ENCODE results near the gene VWA1.

DNA sequence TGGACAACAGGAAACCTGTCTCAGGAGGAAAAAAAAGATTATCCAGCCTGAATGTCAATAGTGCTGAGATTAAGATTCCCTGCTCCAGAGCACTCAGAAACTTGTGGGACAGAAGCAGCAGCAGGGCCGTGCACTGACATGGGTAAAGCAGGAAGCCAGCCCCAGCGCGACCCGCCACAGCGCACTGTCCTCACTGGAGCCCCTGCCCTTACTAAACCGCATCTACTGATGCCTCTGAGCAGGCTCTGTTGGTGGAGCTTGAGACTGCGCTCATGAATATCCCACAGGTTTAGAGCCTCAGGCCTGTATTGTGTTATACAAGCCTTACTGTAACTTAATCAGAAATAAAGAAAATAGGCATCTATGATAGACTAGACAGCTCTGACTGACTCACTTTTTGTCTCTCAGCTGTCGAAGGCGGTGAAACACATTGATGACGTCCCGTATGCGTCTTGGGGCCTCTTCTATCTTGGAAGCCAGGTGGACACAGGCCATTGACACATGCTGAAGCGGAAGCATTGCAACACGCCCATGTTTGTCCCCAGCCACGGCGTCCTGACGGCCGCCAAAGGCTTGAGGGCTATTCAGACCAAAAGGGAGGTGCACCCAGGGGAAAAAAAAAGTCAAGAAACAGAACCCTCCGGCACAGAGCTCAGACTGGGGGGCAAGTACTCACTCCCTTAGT is 37.5 kb upstream of the VWA1 start:
- TF ChIP-seq, protein P1, sequence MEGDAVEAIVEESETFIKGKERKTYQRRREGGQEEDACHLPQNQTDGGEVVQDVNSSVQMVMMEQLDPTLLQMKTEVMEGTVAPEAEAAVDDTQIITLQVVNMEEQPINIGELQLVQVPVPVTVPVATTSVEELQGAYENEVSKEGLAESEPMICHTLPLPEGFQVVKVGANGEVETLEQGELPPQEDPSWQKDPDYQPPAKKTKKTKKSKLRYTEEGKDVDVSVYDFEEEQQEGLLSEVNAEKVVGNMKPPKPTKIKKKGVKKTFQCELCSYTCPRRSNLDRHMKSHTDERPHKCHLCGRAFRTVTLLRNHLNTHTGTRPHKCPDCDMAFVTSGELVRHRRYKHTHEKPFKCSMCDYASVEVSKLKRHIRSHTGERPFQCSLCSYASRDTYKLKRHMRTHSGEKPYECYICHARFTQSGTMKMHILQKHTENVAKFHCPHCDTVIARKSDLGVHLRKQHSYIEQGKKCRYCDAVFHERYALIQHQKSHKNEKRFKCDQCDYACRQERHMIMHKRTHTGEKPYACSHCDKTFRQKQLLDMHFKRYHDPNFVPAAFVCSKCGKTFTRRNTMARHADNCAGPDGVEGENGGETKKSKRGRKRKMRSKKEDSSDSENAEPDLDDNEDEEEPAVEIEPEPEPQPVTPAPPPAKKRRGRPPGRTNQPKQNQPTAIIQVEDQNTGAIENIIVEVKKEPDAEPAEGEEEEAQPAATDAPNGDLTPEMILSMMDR (IDR thresholded peaks at IDR 0.05), result no peak
- TF ChIP-seq CREB1 (CRISPR knock-in tag; IDR thresholded peaks at IDR 0.05), result no peak
- TF ChIP-seq, protein P2, sequence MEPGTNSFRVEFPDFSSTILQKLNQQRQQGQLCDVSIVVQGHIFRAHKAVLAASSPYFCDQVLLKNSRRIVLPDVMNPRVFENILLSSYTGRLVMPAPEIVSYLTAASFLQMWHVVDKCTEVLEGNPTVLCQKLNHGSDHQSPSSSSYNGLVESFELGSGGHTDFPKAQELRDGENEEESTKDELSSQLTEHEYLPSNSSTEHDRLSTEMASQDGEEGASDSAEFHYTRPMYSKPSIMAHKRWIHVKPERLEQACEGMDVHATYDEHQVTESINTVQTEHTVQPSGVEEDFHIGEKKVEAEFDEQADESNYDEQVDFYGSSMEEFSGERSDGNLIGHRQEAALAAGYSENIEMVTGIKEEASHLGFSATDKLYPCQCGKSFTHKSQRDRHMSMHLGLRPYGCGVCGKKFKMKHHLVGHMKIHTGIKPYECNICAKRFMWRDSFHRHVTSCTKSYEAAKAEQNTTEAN (CRISPR knock-in tag; IDR thresholded peaks at IDR 0.05), result no peak
- no peak for TF ChIP-seq ELF4 (CRISPR knock-in tag; IDR thresholded peaks at IDR 0.05; ENCODE audit: low read depth)
- no peak for TF ChIP-seq JUN (CRISPR knock-in tag; IDR thresholded peaks at IDR 0.05)
- no peak for TF ChIP-seq KAT7 (CRISPR knock-in tag; IDR thresholded peaks at IDR 0.05; ENCODE audit: borderline replicate concordance)
- no peak for TF ChIP-seq ZBTB21 (CRISPR knock-in tag; IDR thresholded peaks at IDR 0.05; ENCODE audit: borderline replicate concordance)
- TF ChIP-seq, protein P3, sequence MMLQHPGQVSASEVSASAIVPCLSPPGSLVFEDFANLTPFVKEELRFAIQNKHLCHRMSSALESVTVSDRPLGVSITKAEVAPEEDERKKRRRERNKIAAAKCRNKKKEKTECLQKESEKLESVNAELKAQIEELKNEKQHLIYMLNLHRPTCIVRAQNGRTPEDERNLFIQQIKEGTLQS (CRISPR knock-in tag; conservative IDR thresholded peaks at IDR 0.05), result no peak
- no peak for TF ChIP-seq ZNF671 (CRISPR knock-in tag; IDR thresholded peaks at IDR 0.05)
- TF ChIP-seq CBFB (CRISPR knock-in tag; IDR thresholded peaks at IDR 0.05; ENCODE audit: low read depth), result no peak
- no peak for TF ChIP-seq NFE2L1 (CRISPR knock-in tag; IDR thresholded peaks at IDR 0.05)
- no peak for TF ChIP-seq ZNF416 (CRISPR knock-in tag; IDR thresholded peaks at IDR 0.05)
